Sigmoid colon (tissue), 7 donors: ENCODE measurements around the gene COCH. TPM values are rescaled to one million over a fixed set of nuclear protein-coding genes. Genes with fewer than 3 reads are reported as not detected.
A peak's percentile ranks its signal among the peaks of the same experiment; 100 is the strongest.

Experiments
- DNase-seq: peaks from one replicate; pipeline ENCODE4 v3.0.0-alpha.2; 2019
- H3K27ac ChIP-seq, 4 donors: fragments of 200-600 bp; sonication (generic); one replicate each; pipeline ENCODE4 v1.5.1; 2016 to 2019; ENCODE audit warnings: mild to moderate bottlenecking in 1 of 4
- H3K27me3 ChIP-seq, 3 donors: fragments of 200-600 bp; sonication (generic); one replicate each; pipeline ENCODE4 v1.5.1; 2019; ENCODE audit warnings: mild to moderate bottlenecking in 1 of 3
- H3K36me3 ChIP-seq, 4 donors: fragments of 200-600 bp; sonication (generic); one replicate each; pipeline ENCODE4 v1.5.1; 2016 to 2019
- H3K4me1 ChIP-seq, 4 donors: fragments of 200-600 bp; sonication (generic); one replicate each; pipeline ENCODE4 v1.5.1; 2017 to 2019
- H3K4me3 ChIP-seq, 4 donors: fragments of 200-600 bp; sonication (generic); one replicate each; pipeline ENCODE4 v1.5.1; 2017 to 2019; ENCODE audit warnings: mild to moderate bottlenecking in 2 of 4, moderate library complexity in 1 of 4
- H3K9me3 ChIP-seq, 4 donors: fragments of 200-600 bp in 3 of 4; sonication (generic) in 3 of 4; one replicate each; pipeline versions ENCODE4 v1.5.1 to v1.6.1; 2013 to 2019
- EP300 ChIP-seq, 4 donors: sonication (generic); formaldehyde crosslinking; IDR thresholded peaks; one replicate each; pipeline ENCODE4 v1.6.1; 2017; ENCODE audit warnings: antibody characterized with exemption in 4 of 4
- POLR2A ChIP-seq, 2 donors: fragments of 450-650 bp; IDR thresholded peaks; one replicate each; pipeline ENCODE4 v1.6.1; 2016; ENCODE audit warnings: antibody characterized with exemption in 2 of 2, mild to moderate bottlenecking in 2 of 2, moderate library complexity in 2 of 2
- POLR2AphosphoS5 ChIP-seq, 4 donors: sonication (generic); formaldehyde crosslinking; IDR thresholded peaks; one replicate each; pipeline ENCODE4 v1.6.1; 2017; ENCODE audit warnings: antibody characterized with exemption in 4 of 4
- WGBS, 2 donors: extraction: QIAGEN DNeasy Blood & Tissue Kit; methylation state at CpG; one replicate each; pipeline ENCODE4 v1.1.7; 2013; 5-methylcytosine and 5-hydroxymethylcytosine counted together
- intact Hi-C: fragments of 100-400 bp; cut with DNase I; formaldehyde crosslinking; loops from one replicate; pipeline ENCODE4 v1.15.1; 2023
- polyA plus RNA-seq, 3 donors: library from polyadenylated mRNA; stranded (reverse); fragments of 200-250 nt; gene quantifications; one replicate each; pipeline ENCODE4 v1.2.3, GENCODE V29; 2013
- total RNA-seq, 4 donors: library from RNA; depleted of rRNA; stranded (reverse); fragments of >200 nt; gene quantifications; one replicate each; pipeline ENCODE4 v1.1.0, GENCODE V29; 2016
- TF ChIP-seq, protein P1 (sequence below), 4 experiments: fragments of 450-650 bp in 3 of 4; fragments of 200-600 bp in 1 of 4; IDR thresholded peaks; one replicate each; pipeline ENCODE4 v1.5.1; 2016 to 2019; ENCODE audit warnings: antibody characterized with exemption in 4 of 4, mild to moderate bottlenecking in 3 of 4, moderate library complexity in 2 of 4
- donor health status: healthy with polysubstance abuse.
- donor health status: Bipolar disorder and iron deficiency.
- donor health status: healthy.

The COCH gene
- total RNA-seq, result 10 to 100 TPM in 2 of 4 donors, under 1 TPM in 2; 0.71 to 15.1 (median 6.6) TPM
- polyA plus RNA-seq, result 1 to 10 TPM; 1.2 to 1.6 (median 1.6) TPM

DNA sequence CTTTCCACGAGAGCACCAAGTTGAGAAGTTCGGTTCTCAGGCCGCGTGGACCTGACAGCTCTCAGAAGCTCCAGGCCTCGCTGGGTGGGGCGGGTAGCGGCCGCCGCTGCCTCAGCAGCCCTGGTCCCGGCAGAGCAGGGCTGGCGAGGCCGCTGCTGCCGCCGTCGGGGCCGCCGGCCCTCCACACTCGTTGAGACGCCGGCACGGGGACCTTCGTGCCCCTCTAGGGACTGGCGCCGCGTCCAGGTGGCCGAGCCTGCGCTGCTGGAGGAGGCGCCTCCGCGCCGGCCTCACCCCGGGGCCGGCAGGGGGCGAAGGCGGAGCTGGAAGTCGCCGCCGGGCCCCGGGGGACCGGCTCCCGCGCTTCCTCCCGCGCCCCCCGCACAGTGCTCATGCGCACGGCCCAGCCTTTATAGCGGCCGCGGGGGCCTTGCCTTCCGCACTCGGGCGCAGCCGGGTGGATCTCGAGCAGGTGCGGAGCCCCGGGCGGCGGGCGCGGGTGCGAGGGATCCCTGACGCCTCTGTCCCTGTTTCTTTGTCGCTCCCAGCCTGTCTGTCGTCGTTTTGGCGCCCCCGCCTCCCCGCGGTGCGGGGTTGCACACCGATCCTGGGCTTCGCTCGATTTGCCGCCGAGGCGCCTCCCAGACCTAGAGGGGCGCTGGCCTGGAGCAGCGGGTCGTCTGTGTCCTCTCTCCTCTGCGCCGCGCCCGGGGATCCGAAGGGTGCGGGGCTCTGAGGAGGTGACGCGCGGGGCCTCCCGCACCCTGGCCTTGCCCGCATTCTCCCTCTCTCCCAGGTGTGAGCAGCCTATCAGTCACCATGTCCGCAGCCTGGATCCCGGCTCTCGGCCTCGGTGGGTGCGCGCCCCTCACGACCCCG is at the start of gene COCH:
TSS of gene COCH (plus strand) at position 440 of the 879 bp plus-strand sequence. CDS start at position 820, 380 bp downstream.
- DNase-seq, result no peak
- Histone ChIP-seq H3K36me3 (no peaks in the 10 kb centered on the region), H3K27me3 (peaks cover 13 to 30% (median 23%) of the 10 kb centered on the region in 3 donors), H3K4me1 (peaks cover 0 to 21% (median 20%) of the 10 kb centered on the region in 4 donors), H3K27ac (no peak within 1 kb of the TSS), H3K4me3 (peak within 1 kb of the TSS; percentile 33 to 62 (median 54)), H3K9me3 (no peaks in the 10 kb centered on the region)
- TF ChIP-seq, protein P1, sequence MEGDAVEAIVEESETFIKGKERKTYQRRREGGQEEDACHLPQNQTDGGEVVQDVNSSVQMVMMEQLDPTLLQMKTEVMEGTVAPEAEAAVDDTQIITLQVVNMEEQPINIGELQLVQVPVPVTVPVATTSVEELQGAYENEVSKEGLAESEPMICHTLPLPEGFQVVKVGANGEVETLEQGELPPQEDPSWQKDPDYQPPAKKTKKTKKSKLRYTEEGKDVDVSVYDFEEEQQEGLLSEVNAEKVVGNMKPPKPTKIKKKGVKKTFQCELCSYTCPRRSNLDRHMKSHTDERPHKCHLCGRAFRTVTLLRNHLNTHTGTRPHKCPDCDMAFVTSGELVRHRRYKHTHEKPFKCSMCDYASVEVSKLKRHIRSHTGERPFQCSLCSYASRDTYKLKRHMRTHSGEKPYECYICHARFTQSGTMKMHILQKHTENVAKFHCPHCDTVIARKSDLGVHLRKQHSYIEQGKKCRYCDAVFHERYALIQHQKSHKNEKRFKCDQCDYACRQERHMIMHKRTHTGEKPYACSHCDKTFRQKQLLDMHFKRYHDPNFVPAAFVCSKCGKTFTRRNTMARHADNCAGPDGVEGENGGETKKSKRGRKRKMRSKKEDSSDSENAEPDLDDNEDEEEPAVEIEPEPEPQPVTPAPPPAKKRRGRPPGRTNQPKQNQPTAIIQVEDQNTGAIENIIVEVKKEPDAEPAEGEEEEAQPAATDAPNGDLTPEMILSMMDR (IDR thresholded peaks at IDR 0.05), result peak in 2 of 4 experiments; percentile 11 to 39
- no peak for TF ChIP-seq POLR2AphosphoS5 (IDR thresholded peaks at IDR 0.05)
- 2% methylated on average over 99 of the region's 99 CpGs for WGBS, 2 donors
- intact Hi-C loops, result no loop called here

DNA sequence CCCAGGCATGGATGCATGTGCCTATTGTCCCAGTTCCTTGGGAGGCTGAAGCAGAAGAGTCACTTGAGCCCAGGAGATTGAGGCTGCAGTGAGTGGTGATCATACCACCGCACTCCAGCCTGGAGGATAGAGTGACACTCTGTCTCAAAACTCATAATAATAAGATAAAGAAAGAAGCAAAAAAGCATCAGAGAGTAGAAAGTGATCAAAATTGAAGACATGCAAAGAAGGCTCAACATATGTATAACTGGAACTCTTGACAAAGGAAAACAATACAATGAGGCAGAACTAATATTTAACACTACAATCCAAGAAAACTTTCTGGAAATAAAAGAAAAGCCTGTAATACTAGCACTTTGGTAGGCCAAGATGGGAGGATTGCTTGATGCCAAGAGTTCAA is 48.3 kb upstream of the COCH start:
- Histone ChIP-seq H3K4me3 (no peak overlapping the region), H3K4me1 (no peaks in the 10 kb centered on the region), H3K9me3 (peaks cover 0 to 15% (median 4%) of the 10 kb centered on the region in 4 donors), H3K27ac (no peak overlapping the region), H3K36me3 (no peaks in the 10 kb centered on the region), H3K27me3 (no peaks in the 10 kb centered on the region)
- no peak for TF ChIP-seq EP300 (IDR thresholded peaks at IDR 0.05)
- TF ChIP-seq, protein P1 (IDR thresholded peaks at IDR 0.05), result no peak
- no peak for TF ChIP-seq POLR2A (IDR thresholded peaks at IDR 0.05)
- no peak for TF ChIP-seq POLR2AphosphoS5 (IDR thresholded peaks at IDR 0.05)
- intact Hi-C loops, result no loop called here
- DNase-seq, result no peak
- 98 to 100% methylated on average over 1 of the region's 1 CpG for WGBS, 2 donors

DNA sequence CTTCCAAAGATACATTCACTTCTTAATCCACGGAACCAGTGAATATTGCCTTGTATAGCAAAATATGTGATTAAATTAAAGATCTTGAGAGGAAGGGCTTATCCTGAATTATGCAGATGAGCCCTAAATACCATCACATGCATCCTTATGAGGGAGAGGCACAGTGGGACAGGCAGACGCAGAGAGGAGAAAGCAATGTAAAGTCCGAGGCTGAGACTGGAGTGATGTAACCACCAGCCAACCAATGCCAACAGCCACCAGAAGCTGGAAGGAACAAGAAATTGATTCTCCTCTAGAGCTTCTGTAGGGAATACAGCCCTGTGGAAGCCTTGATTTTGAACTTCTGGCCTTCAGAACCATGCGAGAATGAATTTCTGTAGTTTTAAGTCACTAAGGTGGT is 44.5 kb upstream of the COCH start:
- Histone ChIP-seq H3K4me1 (no peaks in the 10 kb centered on the region), H3K9me3 (peaks cover 0 to 15% (median 4%) of the 10 kb centered on the region in 4 donors), H3K4me3 (no peak overlapping the region), H3K27me3 (no peaks in the 10 kb centered on the region), H3K27ac (no peak overlapping the region), H3K36me3 (no peaks in the 10 kb centered on the region)
- DNase-seq, result no peak
- intact Hi-C loops, result no loop called here
- WGBS, 2 donors, result 81 to 93% methylated on average over 4 of the region's 4 CpGs
- TF ChIP-seq, protein P1 (IDR thresholded peaks at IDR 0.05), result no peak
- TF ChIP-seq EP300 (IDR thresholded peaks at IDR 0.05), result no peak
- no peak for TF ChIP-seq POLR2A (IDR thresholded peaks at IDR 0.05)
- TF ChIP-seq POLR2AphosphoS5 (IDR thresholded peaks at IDR 0.05), result no peak

DNA sequence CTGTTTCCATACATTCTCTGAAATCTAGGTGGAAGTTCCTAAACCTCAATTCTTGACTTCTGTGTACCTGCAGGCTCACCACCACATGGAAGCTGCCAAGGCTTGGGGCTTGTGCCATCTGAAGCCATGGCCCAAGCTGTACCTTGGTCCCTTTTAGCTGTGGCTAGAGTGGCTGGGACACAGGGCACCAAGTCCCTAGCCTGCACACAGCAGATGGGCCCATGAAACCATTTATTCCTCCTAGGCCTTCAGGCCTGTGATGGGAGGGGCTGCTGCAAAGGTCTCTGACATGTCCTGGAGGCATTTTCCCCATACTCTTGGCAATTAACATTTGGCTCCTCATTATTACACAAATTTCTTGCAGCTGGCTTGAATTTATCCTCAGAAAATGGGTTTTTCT is 40.0 kb upstream of the COCH start:
- no peaks in the 10 kb centered on the region for H3K4me1 ChIP-seq
- H3K9me3 ChIP-seq, result no peaks in the 10 kb centered on the region

More for the DNA sequence above, 40.0 kb upstream of the COCH start:
- no peak for TF ChIP-seq POLR2A (IDR thresholded peaks at IDR 0.05)
- TF ChIP-seq POLR2AphosphoS5 (IDR thresholded peaks at IDR 0.05), result no peak
- TF ChIP-seq EP300 (IDR thresholded peaks at IDR 0.05), result no peak
- TF ChIP-seq, protein P1 (IDR thresholded peaks at IDR 0.05), result no peak
- DNase-seq, result no peak
- Histone ChIP-seq H3K27me3 (no peaks in the 10 kb centered on the region), H3K27ac (no peak overlapping the region), H3K36me3 (no peaks in the 10 kb centered on the region), H3K4me3 (no peak overlapping the region)
- intact Hi-C loops, result no loop called here
